ENCODE results near the gene KCTD8. TPM values are rescaled to one million over a fixed set of nuclear protein-coding genes. Genes with fewer than 3 reads are reported as not detected.

Gene KCTD8
- total RNA-seq, 4 donors from 2014 or later = 0.63 to 1.5 (median 1.1) TPM; not detected in 1

DNA sequence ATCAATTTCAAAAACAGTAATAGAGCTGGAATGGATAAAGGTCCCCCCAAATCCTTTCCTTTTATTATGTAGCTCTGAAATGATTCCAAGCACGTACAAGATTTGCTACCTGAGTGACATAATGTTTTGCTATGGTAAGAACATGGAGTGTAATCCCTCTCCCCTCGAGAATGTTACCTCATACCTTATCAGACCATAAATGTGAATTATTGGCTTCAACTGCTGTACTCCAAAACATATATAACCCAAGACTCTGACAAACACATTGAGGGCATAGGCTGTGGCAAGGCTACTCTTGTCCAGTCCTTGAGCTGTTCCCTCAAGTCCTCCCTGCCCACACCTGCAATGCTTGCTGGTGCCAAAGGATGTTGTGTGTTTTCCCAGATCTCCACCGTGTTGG lies 286.9 kb downstream of the KCTD8 start:
- DNase-seq (ENCODE audit: low spot score in 2 of 2) = no peak
- Histone ChIP-seq H3K27ac (no peak overlapping the region), H3K9me3 (no peaks in the 10 kb centered on the region), H3K4me3 (no peak overlapping the region), H3K4me1 (no peaks in the 10 kb centered on the region), H3K27me3 (no peaks in the 10 kb centered on the region), H3K36me3 (no peaks in the 10 kb centered on the region)
- WGBS, 2 donors = 80 to 93% methylated on average over 3 of the region's 3 CpGs
- TF ChIP-seq, protein P1, sequence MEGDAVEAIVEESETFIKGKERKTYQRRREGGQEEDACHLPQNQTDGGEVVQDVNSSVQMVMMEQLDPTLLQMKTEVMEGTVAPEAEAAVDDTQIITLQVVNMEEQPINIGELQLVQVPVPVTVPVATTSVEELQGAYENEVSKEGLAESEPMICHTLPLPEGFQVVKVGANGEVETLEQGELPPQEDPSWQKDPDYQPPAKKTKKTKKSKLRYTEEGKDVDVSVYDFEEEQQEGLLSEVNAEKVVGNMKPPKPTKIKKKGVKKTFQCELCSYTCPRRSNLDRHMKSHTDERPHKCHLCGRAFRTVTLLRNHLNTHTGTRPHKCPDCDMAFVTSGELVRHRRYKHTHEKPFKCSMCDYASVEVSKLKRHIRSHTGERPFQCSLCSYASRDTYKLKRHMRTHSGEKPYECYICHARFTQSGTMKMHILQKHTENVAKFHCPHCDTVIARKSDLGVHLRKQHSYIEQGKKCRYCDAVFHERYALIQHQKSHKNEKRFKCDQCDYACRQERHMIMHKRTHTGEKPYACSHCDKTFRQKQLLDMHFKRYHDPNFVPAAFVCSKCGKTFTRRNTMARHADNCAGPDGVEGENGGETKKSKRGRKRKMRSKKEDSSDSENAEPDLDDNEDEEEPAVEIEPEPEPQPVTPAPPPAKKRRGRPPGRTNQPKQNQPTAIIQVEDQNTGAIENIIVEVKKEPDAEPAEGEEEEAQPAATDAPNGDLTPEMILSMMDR (IDR thresholded peaks at IDR 0.05) = no peak
- TF ChIP-seq EP300 (IDR thresholded peaks at IDR 0.05) (no peak), POLR2A (IDR thresholded peaks at IDR 0.05) (no peak)

DNA sequence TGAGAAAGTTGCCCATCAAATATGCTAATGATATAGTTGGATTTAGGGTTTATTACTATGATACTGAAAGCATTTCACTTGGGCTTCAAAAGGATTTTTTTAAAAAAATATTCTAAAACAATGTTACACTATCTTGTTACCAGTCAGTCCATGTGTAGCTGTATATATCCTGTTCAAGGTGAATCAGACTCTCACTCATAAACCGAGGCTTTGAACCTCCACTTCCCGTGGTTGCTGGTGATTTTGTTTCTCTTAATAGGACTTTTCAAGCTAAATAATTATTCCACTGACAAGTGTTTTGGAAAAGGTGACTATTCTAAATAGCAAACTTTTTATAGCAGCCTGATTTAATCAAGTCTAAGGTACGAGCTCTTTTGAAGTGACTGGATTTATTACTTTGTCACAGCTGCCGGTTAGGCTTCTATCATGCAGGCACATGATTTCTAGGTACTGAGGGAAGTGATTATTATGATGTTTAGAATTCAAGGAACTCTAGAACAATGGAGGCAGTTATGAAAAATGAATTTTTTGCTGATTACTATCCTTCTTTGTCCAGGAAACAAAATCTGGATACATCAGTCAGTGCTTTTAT lies 287.7 kb downstream of the KCTD8 start:
- H3K27ac ChIP-seq = no peak overlapping the region
- TF ChIP-seq, protein P1 (IDR thresholded peaks at IDR 0.05) = no peak
- no peak for TF ChIP-seq EP300 (IDR thresholded peaks at IDR 0.05)
- WGBS, 2 donors = 56 to 69% methylated on average over 4 of the region's 4 CpGs
- H3K9me3 ChIP-seq = no peaks in the 10 kb centered on the region
- DNase-seq (ENCODE audit: low spot score in 2 of 2) = no peak
- no peaks in the 10 kb centered on the region for H3K36me3 ChIP-seq
- no peaks in the 10 kb centered on the region for H3K27me3 ChIP-seq
- no peak overlapping the region for H3K4me3 ChIP-seq
- H3K4me1 ChIP-seq = no peaks in the 10 kb centered on the region

DNA sequence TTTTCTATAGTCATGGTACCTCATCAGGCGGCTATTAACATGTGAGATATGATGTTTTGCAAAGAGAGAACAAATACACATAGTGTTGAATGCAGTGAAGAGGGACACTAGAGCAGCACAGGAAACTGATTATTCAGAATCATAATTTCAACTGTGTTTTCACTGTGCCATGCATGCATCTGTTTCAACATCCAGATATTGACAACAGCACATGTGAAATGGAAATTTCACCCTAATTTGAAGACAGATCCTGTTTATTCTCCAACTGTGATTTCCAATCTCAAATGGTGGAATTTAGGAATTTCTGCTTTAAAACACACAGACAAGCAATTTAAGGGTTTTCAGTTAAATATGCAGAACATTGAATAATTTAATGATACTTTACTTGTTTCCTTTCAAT lies 288.6 kb downstream of the KCTD8 start:
- no peak overlapping the region for H3K4me3 ChIP-seq
- no peak for TF ChIP-seq EP300 (IDR thresholded peaks at IDR 0.05)
- TF ChIP-seq, protein P1 (IDR thresholded peaks at IDR 0.05) = no peak
- TF ChIP-seq POLR2A (IDR thresholded peaks at IDR 0.05) = no peak
- H3K27ac ChIP-seq = no peak overlapping the region
- no peaks in the 10 kb centered on the region for H3K27me3 ChIP-seq
- H3K36me3 ChIP-seq = no peaks in the 10 kb centered on the region
- no peak for DNase-seq (ENCODE audit: low spot score in 2 of 2)
- H3K9me3 ChIP-seq = no peaks in the 10 kb centered on the region
- no peaks in the 10 kb centered on the region for H3K4me1 ChIP-seq
- 94 to 97% methylated on average over 1 of the region's 1 CpG for WGBS, 2 donors

DNA sequence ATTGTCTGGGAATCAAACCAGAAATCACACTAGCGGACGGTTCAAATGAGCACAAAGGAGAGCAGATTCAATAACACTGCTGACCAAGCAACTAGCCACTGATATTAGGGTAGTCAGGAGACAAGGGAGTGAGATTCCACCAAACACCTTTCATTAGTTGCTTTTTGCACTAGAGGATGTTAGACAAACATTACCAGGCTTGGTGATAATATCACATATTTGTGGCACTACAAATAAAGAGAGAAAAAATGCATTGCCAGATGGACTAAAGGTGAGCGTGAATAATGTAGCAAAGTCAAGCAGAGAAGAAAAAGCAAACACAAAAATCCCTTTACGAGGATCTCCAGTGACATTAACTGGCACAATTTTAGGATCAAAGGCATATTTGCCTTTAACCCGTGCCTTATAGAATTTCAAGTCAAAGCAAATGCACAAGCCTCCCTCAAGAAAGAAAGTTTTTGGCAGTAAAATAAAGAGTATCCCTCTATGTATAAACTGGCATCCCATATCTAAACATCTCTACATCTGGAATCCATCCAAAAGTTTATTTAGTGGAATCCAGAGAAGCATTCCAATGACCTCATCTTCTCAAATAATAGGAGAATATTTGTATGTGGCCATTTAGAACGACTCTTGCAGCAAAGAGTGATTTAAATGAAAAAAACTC lies 290.9 kb downstream of the KCTD8 start:
- WGBS, 2 donors = 22 to 36% methylated on average over 6 of the region's 6 CpGs
- TF ChIP-seq, protein P1 (IDR thresholded peaks at IDR 0.05) = no peak
- TF ChIP-seq POLR2A (IDR thresholded peaks at IDR 0.05) = no peak
- TF ChIP-seq EP300 (IDR thresholded peaks at IDR 0.05) = no peak
- Histone ChIP-seq H3K27ac (no peak overlapping the region), H3K9me3 (no peaks in the 10 kb centered on the region), H3K27me3 (no peaks in the 10 kb centered on the region), H3K4me3 (no peak overlapping the region), H3K36me3 (no peaks in the 10 kb centered on the region), H3K4me1 (no peaks in the 10 kb centered on the region)
- no peak for DNase-seq (ENCODE audit: low spot score in 2 of 2)

DNA sequence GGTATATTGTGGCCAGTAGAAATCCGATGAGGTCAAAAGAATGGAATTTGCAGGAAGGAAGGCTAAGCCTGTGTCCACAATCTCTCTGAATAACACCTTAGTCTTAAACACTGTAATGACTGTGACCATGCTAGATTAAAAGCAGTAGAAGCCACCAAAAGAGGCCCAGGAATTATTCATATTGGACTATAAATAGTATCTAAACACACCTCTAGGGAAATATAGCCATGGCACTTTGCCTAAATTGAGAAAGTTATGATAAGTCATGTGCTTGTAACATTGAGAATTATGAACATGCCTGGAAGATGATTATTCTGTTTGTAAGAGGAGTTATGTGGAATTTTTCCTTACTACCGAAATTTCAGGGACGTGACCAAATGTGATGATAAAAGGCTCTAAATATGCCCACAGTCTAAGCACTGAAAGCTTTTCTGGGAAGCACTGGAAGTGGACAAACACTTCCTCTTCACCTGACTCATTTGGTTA lies 298.5 kb downstream of the KCTD8 start:
- no peaks in the 10 kb centered on the region for H3K4me1 ChIP-seq
- H3K9me3 ChIP-seq = peaks cover 0 to 7% (median 0%) of the 10 kb centered on the region in 4 donors
- H3K27me3 ChIP-seq = no peaks in the 10 kb centered on the region
- H3K27ac ChIP-seq = no peak overlapping the region
- no peak for DNase-seq (ENCODE audit: low spot score in 2 of 2)
- TF ChIP-seq, protein P1 (IDR thresholded peaks at IDR 0.05) = no peak
- TF ChIP-seq POLR2A (IDR thresholded peaks at IDR 0.05) (no peak), EP300 (IDR thresholded peaks at IDR 0.05) (no peak)
- 56 to 59% methylated on average over 3 of the region's 3 CpGs for WGBS, 2 donors
- no peaks in the 10 kb centered on the region for H3K36me3 ChIP-seq
- H3K4me3 ChIP-seq = no peak overlapping the region

All from tibial nerve (tissue), 4 donors.